ENCODE data around the gene CYP4F12.
"Not testable (repeated sequence)": the region's sequence is repeated elsewhere in the genome, so short reads cannot be mapped to it uniquely, and the experiment has no call there.

Gene CYP4F12

GRCh38 chr19:15675560-15675959, 2.7 kb downstream of the CYP4F12 start:
- no peak for TF ChIP-seq CTCF (IDR thresholded peaks at IDR 0.05; ENCODE audit: borderline replicate concordance, control extremely low read depth, extremely low read depth, insufficient read depth, missing control alignments)
- no peak for DNase-seq (ENCODE audit: low spot score)
- in situ Hi-C loops (cut with MboI; ENCODE audit: low sequenced_read_pairs, unreplicated experiment) = loop anchor here (5.0 kb wide), 1 partner anchor 102 kb away; no protein-coding TSS in a partner anchor

DNA sequence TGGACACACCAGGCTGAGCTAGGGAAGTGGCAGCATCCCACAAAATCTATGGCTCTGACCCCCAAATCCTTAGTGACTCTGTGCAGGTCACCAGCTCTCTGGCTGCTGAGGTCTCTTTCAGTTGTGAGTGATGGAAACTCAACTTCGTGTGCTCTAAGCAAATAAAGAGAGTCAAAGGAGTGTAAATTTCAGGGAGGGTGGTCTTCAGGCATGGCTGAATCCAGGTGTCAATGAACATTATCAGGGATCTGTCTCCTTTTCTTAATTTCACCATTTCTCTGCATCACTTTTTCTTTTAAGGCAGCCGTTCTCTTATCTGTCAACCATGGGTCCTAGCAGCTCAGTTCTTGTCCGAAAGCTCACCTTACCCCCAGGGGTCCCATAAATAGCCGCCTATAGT, 6.2 kb downstream of the CYP4F12 start:
- in situ Hi-C loops (cut with MboI; ENCODE audit: low sequenced_read_pairs, unreplicated experiment) = loop anchor here (5.0 kb wide), 1 partner anchor 98 kb away; no protein-coding TSS in a partner anchor
- no peak for TF ChIP-seq CTCF (IDR thresholded peaks at IDR 0.05; ENCODE audit: borderline replicate concordance, control extremely low read depth, extremely low read depth, insufficient read depth, missing control alignments)
- DNase-seq (ENCODE audit: low spot score) = no peak

- DNase-seq (ENCODE audit: low spot score) = not testable (repeated sequence)
- in situ Hi-C loops (cut with MboI; ENCODE audit: low sequenced_read_pairs, unreplicated experiment) = loop anchor here (5.0 kb wide), 1 partner anchor 97 kb away; no protein-coding TSS in a partner anchor
These were observed 7.0 kb downstream of the CYP4F12 start for GRCh38 chr19:15679865-15680264.

- in situ Hi-C loops (cut with MboI; ENCODE audit: low sequenced_read_pairs, unreplicated experiment) = no loop called here
- DNase-seq (ENCODE audit: low spot score) = no peak
- no peak for TF ChIP-seq CTCF (IDR thresholded peaks at IDR 0.05; ENCODE audit: borderline replicate concordance, control extremely low read depth, extremely low read depth, insufficient read depth, missing control alignments)
These were observed 7.8 kb downstream of the CYP4F12 start for GRCh38 chr19:15680478-15681322.

DNA sequence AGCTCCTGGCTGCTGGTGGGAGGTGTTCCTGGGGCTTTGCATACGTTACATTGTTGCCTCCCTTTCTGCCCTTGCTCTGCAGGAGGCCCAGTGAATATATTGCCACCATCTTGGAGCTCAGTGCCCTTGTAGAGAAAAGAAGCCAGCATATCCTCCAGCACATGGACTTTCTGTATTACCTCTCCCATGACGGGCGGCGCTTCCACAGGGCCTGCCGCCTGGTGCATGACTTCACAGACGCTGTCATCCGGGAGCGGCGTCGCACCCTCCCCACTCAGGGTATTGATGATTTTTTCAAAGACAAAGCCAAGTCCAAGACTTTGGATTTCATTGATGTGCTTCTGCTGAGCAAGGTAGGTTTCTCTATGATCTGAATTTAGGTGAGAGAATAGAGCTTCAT, 10.5 kb downstream of the CYP4F12 start:
- in situ Hi-C loops (cut with MboI; ENCODE audit: low sequenced_read_pairs, unreplicated experiment) = no loop called here
- no peak for DNase-seq (ENCODE audit: low spot score)
- TF ChIP-seq CTCF (IDR thresholded peaks at IDR 0.05; ENCODE audit: borderline replicate concordance, control extremely low read depth, extremely low read depth, insufficient read depth, missing control alignments) = no peak

DNA sequence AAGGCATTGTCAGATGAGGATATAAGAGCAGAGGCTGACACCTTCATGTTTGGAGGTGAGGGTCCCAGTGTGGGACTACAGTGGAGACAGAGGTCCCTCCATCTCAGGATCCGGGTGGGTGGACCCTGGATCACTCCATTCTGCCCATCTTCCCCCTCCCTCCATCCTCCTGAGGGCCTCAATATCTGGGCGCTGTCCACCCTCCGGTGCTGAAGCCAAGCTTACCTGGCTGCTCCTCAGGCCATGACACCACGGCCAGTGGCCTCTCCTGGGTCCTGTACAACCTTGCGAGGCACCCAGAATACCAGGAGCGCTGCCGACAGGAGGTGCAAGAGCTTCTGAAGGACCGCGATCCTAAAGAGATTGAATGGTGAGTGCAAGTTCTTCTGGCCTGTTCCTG, 11.9 kb downstream of the CYP4F12 start:
- no peak for DNase-seq (ENCODE audit: low spot score)
- TF ChIP-seq CTCF (IDR thresholded peaks at IDR 0.05; ENCODE audit: borderline replicate concordance, control extremely low read depth, extremely low read depth, insufficient read depth, missing control alignments) = no peak
- in situ Hi-C loops (cut with MboI; ENCODE audit: low sequenced_read_pairs, unreplicated experiment) = no loop called here

DNA sequence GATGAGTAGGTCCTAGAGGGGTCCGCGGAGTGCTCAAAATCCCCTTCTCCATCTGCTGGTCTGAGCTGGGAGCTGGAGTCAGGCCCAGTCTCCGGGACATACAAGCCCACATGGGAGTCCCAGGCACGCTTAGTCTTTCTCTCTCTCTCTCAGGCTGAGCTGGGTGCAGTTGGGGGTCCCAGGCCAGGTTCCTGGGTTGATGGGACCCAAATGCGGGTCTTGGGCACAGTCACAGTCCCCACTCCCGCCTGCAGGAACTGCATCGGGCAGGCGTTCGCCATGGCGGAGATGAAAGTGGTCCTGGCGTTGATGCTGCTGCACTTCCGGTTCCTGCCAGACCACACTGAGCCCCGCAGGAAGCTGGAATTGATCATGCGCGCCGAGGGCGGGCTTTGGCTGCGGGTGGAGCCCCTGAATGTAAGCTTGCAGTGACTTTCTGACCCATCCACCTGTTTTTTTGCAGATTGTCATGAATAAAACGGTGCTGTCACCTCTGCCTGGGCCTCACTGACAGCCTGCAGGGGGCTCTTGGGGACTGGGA, 23.8 kb downstream of the CYP4F12 start:
- no peak for TF ChIP-seq CTCF (IDR thresholded peaks at IDR 0.05; ENCODE audit: borderline replicate concordance, control extremely low read depth, extremely low read depth, insufficient read depth, missing control alignments)
- no peak for DNase-seq (ENCODE audit: low spot score)
- in situ Hi-C loops (cut with MboI; ENCODE audit: low sequenced_read_pairs, unreplicated experiment) = no loop called here
